GM12875 (cell line): ENCODE measurements around the gene CDH7.

Experiments
- H3K4me3 ChIP-seq: one replicate; pipeline ENCODE4 v1.5.1; 2011; ENCODE audit warnings: low read depth, low read length, control low read depth
- CTCF ChIP-seq: IDR thresholded peaks from 2 replicates; pipeline ENCODE4 v1.5.1; 2011; ENCODE audit warnings: low read depth, mild to moderate bottlenecking, control low read depth, inconsistent platforms, low read length, moderate library complexity, borderline replicate concordance; ENCODE audit not compliant: insufficient read depth

CDH7 gene

GRCh38 chr18:65752625-65753325 lies 2.0 kb downstream of the CDH7 start:
- no peak overlapping the region for H3K4me3 ChIP-seq
- no peak for TF ChIP-seq CTCF

DNA sequence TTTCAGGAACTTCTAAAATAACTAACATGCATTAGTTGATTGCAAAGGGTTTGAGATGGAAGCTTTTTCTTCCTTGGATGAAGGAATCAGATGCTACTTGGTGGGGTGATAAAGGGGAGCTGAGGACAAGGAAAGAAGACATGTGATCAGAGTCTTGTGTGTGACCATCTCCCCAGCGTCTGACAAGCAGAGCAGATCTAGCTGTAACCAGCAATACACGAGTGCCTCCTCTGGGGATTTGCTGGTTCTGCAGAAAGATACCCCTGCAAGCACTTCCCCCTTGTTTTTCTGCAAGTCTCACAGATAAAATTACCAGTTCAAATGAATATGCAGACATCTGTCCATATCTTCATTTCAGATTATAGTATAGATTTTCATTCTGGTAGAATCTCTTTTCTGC lies 2.7 kb downstream of the CDH7 start:
- peak; percentile 35; the same call in 1 of the 2 replicates for TF ChIP-seq CTCF
- H3K4me3 ChIP-seq: no peak overlapping the region

- no peak overlapping the region for H3K4me3 ChIP-seq
- no peak for TF ChIP-seq CTCF
These were observed 3.3 kb downstream of the CDH7 start for GRCh38 chr18:65754121-65754520.

DNA sequence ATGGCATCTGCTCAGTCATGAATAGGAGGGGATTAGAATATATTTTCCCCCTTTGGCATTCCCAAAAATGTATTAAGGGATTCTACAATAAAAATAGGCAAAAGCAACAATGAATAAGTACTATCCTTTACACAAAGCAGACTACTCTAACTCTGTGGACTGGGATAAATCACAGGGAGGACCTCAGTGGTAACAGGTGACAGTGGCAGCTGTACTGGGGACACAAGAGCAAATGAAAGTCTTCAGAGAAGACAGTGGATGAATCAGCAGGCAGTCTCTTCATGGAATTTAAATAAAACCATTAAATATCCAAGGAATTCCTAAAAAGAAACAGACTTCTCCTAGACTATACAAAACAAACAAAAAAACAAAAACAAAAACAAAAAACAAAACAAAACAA lies 4.8 kb downstream of the CDH7 start:
- TF ChIP-seq CTCF: no peak
- no peak overlapping the region for H3K4me3 ChIP-seq

GRCh38 chr18:65760457-65760856 lies 9.6 kb downstream of the CDH7 start:
- no peak for TF ChIP-seq CTCF

DNA sequence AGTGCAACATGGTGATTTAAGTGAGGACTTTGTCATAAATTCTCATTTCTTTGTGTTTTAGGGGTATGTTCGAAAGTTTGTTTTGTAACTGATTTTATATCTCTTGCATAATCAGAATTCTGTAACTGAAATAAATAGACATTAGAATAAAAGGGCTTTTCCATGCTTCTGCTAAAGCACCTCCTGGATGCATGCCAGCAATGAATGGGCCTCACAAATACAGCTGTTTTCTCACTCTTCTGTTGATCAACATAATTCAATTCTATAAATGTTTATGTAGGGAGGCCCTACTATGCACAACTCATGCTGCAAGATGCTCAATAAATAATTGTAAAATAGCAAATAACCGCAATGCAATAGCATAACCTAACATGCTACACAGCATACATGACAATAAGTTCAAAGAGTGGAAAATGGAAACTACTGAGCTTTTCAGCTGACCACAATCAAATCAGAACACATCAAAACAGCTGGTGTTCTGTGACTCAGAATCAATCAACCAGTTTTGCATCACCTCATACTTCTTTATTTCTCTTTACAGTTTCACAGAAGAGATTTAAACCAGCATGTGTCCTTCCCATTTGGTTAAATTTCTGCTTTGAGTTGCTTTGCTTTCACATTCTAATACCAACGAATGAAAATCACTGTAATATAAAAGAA lies 11.0 kb downstream of the CDH7 start:
- no peak overlapping the region for H3K4me3 ChIP-seq
- no peak for TF ChIP-seq CTCF

More at GRCh38 chr18:65760457-65760856, 9.6 kb downstream of the CDH7 start:
- H3K4me3 ChIP-seq: no peak overlapping the region

GRCh38 chr18:65762556-65762955 lies 11.7 kb downstream of the CDH7 start:
- no peak overlapping the region for H3K4me3 ChIP-seq
- TF ChIP-seq CTCF: no peak
